Uterus (tissue), 2 donors: ENCODE results near the gene NEDD4L.

ENCODE experiments used
- CTCF ChIP-seq, 4 experiments: fragments of 200-600 bp in 2 of 4; fragments of 450-650 bp in 2 of 4; sonication (generic) in 2 of 4; IDR thresholded peaks; one replicate each; pipeline ENCODE4 v1.5.1; 2016 to 2019; ENCODE audit warnings: antibody characterized with exemption in 4 of 4, mild to moderate bottlenecking in 2 of 4, moderate library complexity in 1 of 4
- POLR2A ChIP-seq, 2 donors: fragments of 450-650 bp; IDR thresholded peaks; one replicate each; pipeline ENCODE4 v1.6.1; 2016; ENCODE audit warnings: antibody characterized with exemption in 2 of 2, mild to moderate bottlenecking in 1 of 2, moderate library complexity in 1 of 2

GRCh38 chr18:58335821-58336220, 291.8 kb downstream of the NEDD4L start:
- no peak for TF ChIP-seq CTCF (IDR thresholded peaks at IDR 0.05)
- TF ChIP-seq POLR2A (IDR thresholded peaks at IDR 0.05): no peak
